DOHH2 (cell line): ENCODE data around the gene GPX5.

Source experiments
- EZH2phosphoT487 ChIP-seq: fragments of 200-600 bp; sonication (generic); IDR thresholded peaks from 2 replicates; pipeline ENCODE4 v1.6.1; 2017; ENCODE audit warnings: borderline replicate concordance, mild to moderate bottlenecking, antibody characterized with exemption, low read length, moderate library complexity, mixed read lengths
- TF ChIP-seq, protein P1 (sequence below): fragments of 200-600 bp; sonication (generic); IDR thresholded peaks from one replicate; pipeline ENCODE4 v1.5.1; 2014; ENCODE audit warnings: antibody characterized with exemption, mild to moderate bottlenecking, low read depth, low read length; ENCODE audit not compliant: poor library complexity, severe bottlenecking

DNA sequence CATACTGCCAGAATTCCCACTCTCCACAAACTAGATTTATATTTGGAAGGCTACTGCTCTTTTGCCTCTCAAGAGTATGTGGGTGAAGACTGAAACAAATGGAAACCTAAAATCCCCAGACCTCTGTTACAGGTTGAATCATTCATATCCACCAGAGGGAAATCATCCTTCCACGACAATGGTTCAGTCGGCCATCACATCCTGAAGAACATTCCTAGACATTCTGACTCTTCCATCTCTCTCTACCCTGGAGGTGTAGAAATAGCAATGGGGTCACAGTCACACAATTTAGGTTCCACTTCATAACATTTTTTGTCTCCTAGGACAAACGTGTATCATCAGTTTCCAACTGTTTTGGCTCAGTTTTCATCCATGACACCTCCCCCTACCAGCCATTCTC lies 8.6 kb downstream of the GPX5 start:
- TF ChIP-seq, protein P1, sequence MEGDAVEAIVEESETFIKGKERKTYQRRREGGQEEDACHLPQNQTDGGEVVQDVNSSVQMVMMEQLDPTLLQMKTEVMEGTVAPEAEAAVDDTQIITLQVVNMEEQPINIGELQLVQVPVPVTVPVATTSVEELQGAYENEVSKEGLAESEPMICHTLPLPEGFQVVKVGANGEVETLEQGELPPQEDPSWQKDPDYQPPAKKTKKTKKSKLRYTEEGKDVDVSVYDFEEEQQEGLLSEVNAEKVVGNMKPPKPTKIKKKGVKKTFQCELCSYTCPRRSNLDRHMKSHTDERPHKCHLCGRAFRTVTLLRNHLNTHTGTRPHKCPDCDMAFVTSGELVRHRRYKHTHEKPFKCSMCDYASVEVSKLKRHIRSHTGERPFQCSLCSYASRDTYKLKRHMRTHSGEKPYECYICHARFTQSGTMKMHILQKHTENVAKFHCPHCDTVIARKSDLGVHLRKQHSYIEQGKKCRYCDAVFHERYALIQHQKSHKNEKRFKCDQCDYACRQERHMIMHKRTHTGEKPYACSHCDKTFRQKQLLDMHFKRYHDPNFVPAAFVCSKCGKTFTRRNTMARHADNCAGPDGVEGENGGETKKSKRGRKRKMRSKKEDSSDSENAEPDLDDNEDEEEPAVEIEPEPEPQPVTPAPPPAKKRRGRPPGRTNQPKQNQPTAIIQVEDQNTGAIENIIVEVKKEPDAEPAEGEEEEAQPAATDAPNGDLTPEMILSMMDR = no peak
- TF ChIP-seq EZH2phosphoT487 = no peak
